Skeletal muscle tissue (tissue), 4 donors: ENCODE results near the gene TRA2B. TPM values are rescaled to one million over a fixed set of nuclear protein-coding genes. Genes with fewer than 3 reads are reported as not detected.

Experiments used
- H3K27ac ChIP-seq: one replicate; pipeline ENCODE4 v1.7.0; 2013; ENCODE audit warnings: mild to moderate bottlenecking, low read depth, low read length, inconsistent platforms
- H3K27me3 ChIP-seq, 3 donors: one replicate each; pipeline ENCODE4 v1.7.0; 2013; ENCODE audit warnings: low read length in 3 of 3; ENCODE audit not compliant: control insufficient read depth in 3 of 3, insufficient read depth in 3 of 3
- H3K36me3 ChIP-seq, 3 donors: one replicate each; pipeline ENCODE4 v1.7.0; 2013; ENCODE audit warnings: low read length in 3 of 3; ENCODE audit not compliant: control insufficient read depth in 3 of 3, insufficient read depth in 3 of 3
- H3K4me1 ChIP-seq, 3 donors: one replicate each; pipeline ENCODE4 v1.7.0; 2013; ENCODE audit warnings: low read length in 3 of 3, mild to moderate bottlenecking in 3 of 3; ENCODE audit not compliant: control insufficient read depth in 3 of 3, insufficient read depth in 3 of 3
- H3K4me3 ChIP-seq, 3 donors: one replicate each; pipeline ENCODE4 v1.7.0; 2013; ENCODE audit warnings: low read length in 3 of 3
- H3K9ac ChIP-seq, 3 donors: one replicate each; pipeline ENCODE4 v1.7.0; 2013; ENCODE audit warnings: low read length in 3 of 3, mild to moderate bottlenecking in 3 of 3, moderate library complexity in 2 of 3, low read depth in 1 of 3
- H3K9me3 ChIP-seq, 3 donors: one replicate each; pipeline ENCODE4 v1.7.0; 2013; ENCODE audit warnings: low read length in 3 of 3; ENCODE audit not compliant: control insufficient read depth in 3 of 3
- total RNA-seq: library from RNA; depleted of rRNA; stranded (reverse); fragments of >200 nt; gene quantifications from one replicate; pipeline ENCODE4 v1.2.3, GENCODE V29; 2014
- donor health status: Osteomylitis.

TRA2B gene
- total RNA-seq, 1 donor from 2014 or later = 136 TPM

- Histone ChIP-seq H3K4me1 (no peaks in the 10 kb centered on the region), H3K9ac (no peak overlapping the region), H3K27ac (no peak overlapping the region), H3K36me3 (no peaks in the 10 kb centered on the region), H3K4me3 (no peak overlapping the region), H3K27me3 (no peaks in the 10 kb centered on the region), H3K9me3 (no peaks in the 10 kb centered on the region)
Observed at GRCh38 chr3:185887066-185887465, 50.7 kb downstream of the TRA2B start.

- no peaks in the 10 kb centered on the region for H3K36me3 ChIP-seq
- no peak overlapping the region for H3K27ac ChIP-seq
- H3K9me3 ChIP-seq = no peaks in the 10 kb centered on the region
- no peaks in the 10 kb centered on the region for H3K4me1 ChIP-seq
- no peak overlapping the region for H3K4me3 ChIP-seq
- H3K27me3 ChIP-seq = peaks cover 0 to 2% (median 0%) of the 10 kb centered on the region in 3 donors
- H3K9ac ChIP-seq = no peak overlapping the region
Observed at GRCh38 chr3:185884641-185885040, 53.2 kb downstream of the TRA2B start.

DNA sequence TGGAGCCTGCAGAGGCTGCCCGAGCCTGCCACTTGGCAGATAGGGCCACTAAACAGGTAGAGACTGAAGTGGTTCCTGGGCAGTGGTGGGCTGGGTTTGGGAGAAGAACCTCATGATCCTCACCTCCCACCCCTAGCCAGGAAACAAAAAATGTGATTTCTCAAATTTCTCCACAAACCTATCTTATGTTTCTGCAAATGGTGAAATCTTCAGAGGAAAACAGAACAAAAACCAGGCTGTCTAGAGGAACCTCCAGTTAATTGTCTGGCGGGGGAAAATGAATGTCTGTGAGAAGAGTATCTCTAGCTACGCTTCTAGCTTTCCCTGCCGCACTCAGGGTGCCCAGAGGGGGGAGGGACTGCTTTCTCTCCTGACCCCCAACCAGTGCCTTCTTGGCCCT lies 55.9 kb downstream of the TRA2B start:
- Histone ChIP-seq H3K36me3 (no peaks in the 10 kb centered on the region), H3K4me1 (no peaks in the 10 kb centered on the region), H3K4me3 (no peak overlapping the region), H3K9me3 (no peaks in the 10 kb centered on the region), H3K9ac (no peak overlapping the region), H3K27me3 (peaks cover 0 to 6% (median 0%) of the 10 kb centered on the region in 3 donors), H3K27ac (no peak overlapping the region)

DNA sequence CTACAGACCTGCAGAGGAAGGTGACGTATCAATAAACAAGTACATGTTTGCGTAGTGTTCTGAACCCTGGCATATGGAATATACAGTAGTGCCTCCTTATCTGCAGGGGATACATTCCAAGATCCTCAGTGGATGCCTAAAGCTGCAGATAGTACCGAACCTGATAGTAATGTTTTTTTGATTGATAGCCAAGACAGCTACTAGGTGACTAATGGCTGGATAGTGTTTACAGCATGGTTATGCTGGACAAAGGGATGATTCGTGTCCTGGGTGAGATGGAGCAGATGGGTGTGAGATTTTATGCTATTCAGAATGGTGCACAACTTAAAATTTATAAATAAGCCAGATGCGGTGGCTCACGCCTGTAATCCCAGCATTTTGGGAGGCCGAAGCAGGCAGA lies 57.2 kb downstream of the TRA2B start:
- Histone ChIP-seq H3K27me3 (peaks cover 0 to 6% (median 0%) of the 10 kb centered on the region in 3 donors), H3K27ac (no peak overlapping the region), H3K4me3 (no peak overlapping the region), H3K9ac (no peak overlapping the region), H3K4me1 (no peaks in the 10 kb centered on the region), H3K9me3 (no peaks in the 10 kb centered on the region), H3K36me3 (no peaks in the 10 kb centered on the region)

GRCh38 chr3:185878920-185879319 lies 58.9 kb downstream of the TRA2B start:
- no peaks in the 10 kb centered on the region for H3K9me3 ChIP-seq
- no peaks in the 10 kb centered on the region for H3K4me1 ChIP-seq
- no peak overlapping the region for H3K4me3 ChIP-seq
- no peak overlapping the region for H3K27ac ChIP-seq
- no peak overlapping the region for H3K9ac ChIP-seq
- H3K27me3 ChIP-seq = peaks cover 0 to 6% (median 0%) of the 10 kb centered on the region in 3 donors
- no peaks in the 10 kb centered on the region for H3K36me3 ChIP-seq

DNA sequence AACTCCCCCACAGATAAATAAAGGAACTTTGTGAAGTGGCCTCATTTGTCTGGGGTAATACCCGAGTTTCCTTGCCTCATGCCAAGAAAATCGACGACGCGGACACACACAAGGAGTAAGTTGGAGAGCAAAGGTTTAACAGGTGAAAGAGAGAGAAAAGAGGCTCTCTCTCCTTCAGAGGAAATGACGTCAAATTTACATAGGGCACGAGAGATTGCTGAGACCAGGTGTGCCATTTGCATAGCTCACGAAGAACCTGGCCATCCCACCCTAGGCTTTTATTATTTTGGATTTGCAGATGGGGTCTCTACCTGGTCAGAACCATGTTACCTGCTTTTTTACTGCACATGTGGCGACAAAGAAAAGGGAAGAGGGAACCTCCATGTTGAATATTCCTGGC lies 63.7 kb downstream of the TRA2B start:
- H3K9ac ChIP-seq = no peak overlapping the region
- peaks cover 0 to 4% (median 0%) of the 10 kb centered on the region in 3 donors for H3K27me3 ChIP-seq
- H3K36me3 ChIP-seq = no peaks in the 10 kb centered on the region
- H3K4me1 ChIP-seq = no peaks in the 10 kb centered on the region
- no peak overlapping the region for H3K27ac ChIP-seq
- no peaks in the 10 kb centered on the region for H3K9me3 ChIP-seq
- no peak overlapping the region for H3K4me3 ChIP-seq

DNA sequence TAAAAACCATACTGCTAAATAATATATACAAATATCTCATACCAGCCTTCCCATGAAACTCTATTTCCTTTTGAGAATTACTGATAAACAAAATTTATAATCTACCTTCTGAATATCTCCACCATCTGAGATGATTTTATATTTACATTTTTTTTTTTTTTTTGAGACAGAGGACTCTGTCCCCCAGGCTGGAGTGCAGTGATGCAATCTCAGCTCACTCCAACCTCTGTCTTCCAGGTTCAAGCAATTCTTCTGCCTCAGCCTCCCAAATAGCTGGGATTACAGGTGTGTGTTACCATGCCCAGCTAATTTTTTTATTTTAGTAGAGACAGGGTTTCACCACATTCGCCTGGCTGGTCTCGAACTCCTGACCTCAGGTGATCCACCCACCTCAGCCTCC lies 70.2 kb downstream of the TRA2B start:
- H3K27ac ChIP-seq = no peak overlapping the region
- H3K9ac ChIP-seq = no peak overlapping the region
- H3K36me3 ChIP-seq = no peaks in the 10 kb centered on the region
- H3K4me1 ChIP-seq = no peaks in the 10 kb centered on the region
- peaks cover 0 to 4% (median 0%) of the 10 kb centered on the region in 3 donors for H3K27me3 ChIP-seq
- no peak overlapping the region for H3K4me3 ChIP-seq
- no peaks in the 10 kb centered on the region for H3K9me3 ChIP-seq

GRCh38 chr3:185866995-185867394 lies 70.8 kb downstream of the TRA2B start:
- peaks cover 0 to 4% (median 0%) of the 10 kb centered on the region in 3 donors for H3K27me3 ChIP-seq
- H3K9me3 ChIP-seq = no peaks in the 10 kb centered on the region
- H3K27ac ChIP-seq = no peak overlapping the region
- no peaks in the 10 kb centered on the region for H3K4me1 ChIP-seq
- no peak overlapping the region for H3K4me3 ChIP-seq
- H3K36me3 ChIP-seq = no peaks in the 10 kb centered on the region
- H3K9ac ChIP-seq = no peak overlapping the region

DNA sequence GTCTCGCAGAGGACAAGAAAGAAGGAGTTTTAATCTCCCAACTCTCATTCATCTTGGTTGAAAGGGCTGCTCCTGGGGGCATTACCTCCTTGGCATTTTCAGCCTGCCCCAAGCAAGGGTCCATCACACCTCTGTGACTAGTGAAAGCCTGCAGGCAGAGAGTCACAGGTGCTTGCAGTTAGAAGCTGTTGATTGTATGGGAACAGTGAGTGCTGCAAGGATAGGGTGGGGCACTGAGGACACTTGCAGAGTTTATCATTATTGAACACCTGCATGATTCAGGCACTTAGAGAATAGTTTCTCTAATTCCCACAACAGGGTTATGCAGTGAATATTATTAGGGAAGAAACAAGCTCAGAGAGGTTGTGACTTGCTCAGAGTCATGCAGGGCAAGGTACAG lies 71.3 kb downstream of the TRA2B start:
- H3K27ac ChIP-seq = no peak overlapping the region
- peaks cover 0 to 4% (median 0%) of the 10 kb centered on the region in 3 donors for H3K27me3 ChIP-seq
- H3K4me1 ChIP-seq = no peaks in the 10 kb centered on the region
- no peak overlapping the region for H3K9ac ChIP-seq
- H3K9me3 ChIP-seq = no peaks in the 10 kb centered on the region
- no peak overlapping the region for H3K4me3 ChIP-seq
- no peaks in the 10 kb centered on the region for H3K36me3 ChIP-seq
